ENCODE data around the gene PPP3R1. TPM values are rescaled to one million over a fixed set of nuclear protein-coding genes. Genes with fewer than 3 reads are reported as not detected.

Gene PPP3R1
- total RNA-seq, 3 donors from 2014 or later (not counting 1 experiment from before 2014, with no cell fraction given), result 77.8 to 86.2 (median 79.9) TPM

- Histone ChIP-seq H3K4me1 (ENCODE audit: control insufficient read depth, insufficient read depth, low read length) (peaks cover 33% of the 10 kb centered on the region), H3K27me3 (ENCODE audit: control insufficient read depth, insufficient read depth, low read length) (no peaks in the 10 kb centered on the region), H3K4me3 (ENCODE audit: low read length) (no peak overlapping the region), H3K27ac (ENCODE audit: low read length) (peak overlapping the region; percentile 16), H3K9me3 (ENCODE audit: control insufficient read depth, insufficient read depth, low read length) (no peaks in the 10 kb centered on the region), H3K36me3 (ENCODE audit: control insufficient read depth, insufficient read depth, low read length) (peaks cover 3% of the 10 kb centered on the region)
- intact Hi-C loops (cut with micrococcal nuclease), result no loop called here
- Mint-ChIP-seq H3K4me3 (no peak overlapping the region), H3K27ac (no peak overlapping the region), H3K4me1 (peaks cover 18 to 19% of the 10 kb centered on the region in 2 donors), H3K36me3 (no peaks in the 10 kb centered on the region), H3K9me3 (no peaks in the 10 kb centered on the region), H3K27me3 (ENCODE audit: low read depth in 2 of 2) (no peaks in the 10 kb centered on the region)
- no peak for TF ChIP-seq CTCF (IDR thresholded peaks at IDR 0.05)
- ATAC-seq (peak in 1 of 3 donors; percentile 36), DNase-seq (no peak)
Measured at GRCh38 chr2:68245672-68246071, 6.7 kb downstream of the PPP3R1 start.

GRCh38 chr2:68245066-68245465 lies 7.3 kb downstream of the PPP3R1 start:
- WGBS (ENCODE audit: insufficient coverage), result 88% methylated on average over 2 of the region's 4 CpGs
- Mint-ChIP-seq H3K4me1 (peaks cover 18 to 19% of the 10 kb centered on the region in 2 donors), H3K27me3 (ENCODE audit: low read depth in 2 of 2) (no peaks in the 10 kb centered on the region), H3K4me3 (no peak overlapping the region), H3K9me3 (no peaks in the 10 kb centered on the region), H3K27ac (no peak overlapping the region), H3K36me3 (no peaks in the 10 kb centered on the region)
- Histone ChIP-seq H3K9me3 (ENCODE audit: control insufficient read depth, insufficient read depth, low read length) (no peaks in the 10 kb centered on the region), H3K4me1 (ENCODE audit: control insufficient read depth, insufficient read depth, low read length) (peaks cover 30% of the 10 kb centered on the region), H3K27me3 (ENCODE audit: control insufficient read depth, insufficient read depth, low read length) (no peaks in the 10 kb centered on the region), H3K27ac (ENCODE audit: low read length) (no peak overlapping the region), H3K36me3 (ENCODE audit: control insufficient read depth, insufficient read depth, low read length) (peaks cover 3% of the 10 kb centered on the region), H3K4me3 (ENCODE audit: low read length) (no peak overlapping the region)
- DNase-seq, result no peak
- intact Hi-C loops (cut with micrococcal nuclease), result no loop called here
- no peak for TF ChIP-seq CTCF (IDR thresholded peaks at IDR 0.05)
- no peak for ATAC-seq

GRCh38 chr2:68244456-68244855 lies 7.9 kb downstream of the PPP3R1 start:
- no peak for TF ChIP-seq CTCF (IDR thresholded peaks at IDR 0.05)
- no peak for ATAC-seq
- Histone ChIP-seq H3K27me3 (ENCODE audit: control insufficient read depth, insufficient read depth, low read length) (no peaks in the 10 kb centered on the region), H3K4me3 (ENCODE audit: low read length) (no peak overlapping the region), H3K27ac (ENCODE audit: low read length) (no peak overlapping the region), H3K4me1 (ENCODE audit: control insufficient read depth, insufficient read depth, low read length) (peaks cover 30% of the 10 kb centered on the region), H3K9me3 (ENCODE audit: control insufficient read depth, insufficient read depth, low read length) (no peaks in the 10 kb centered on the region), H3K36me3 (ENCODE audit: control insufficient read depth, insufficient read depth, low read length) (peaks cover 3% of the 10 kb centered on the region)
- peaks cover 20% of the 10 kb centered on the region in 2 donors for H3K4me1 Mint-ChIP-seq
- H3K4me3 Mint-ChIP-seq, result no peak overlapping the region
- WGBS (ENCODE audit: insufficient coverage), result 86% methylated on average over 2 of the region's 2 CpGs
- H3K9me3 Mint-ChIP-seq, result no peaks in the 10 kb centered on the region
- H3K36me3 Mint-ChIP-seq, result no peaks in the 10 kb centered on the region
- H3K27ac Mint-ChIP-seq, result no peak overlapping the region
- no peak for DNase-seq
- intact Hi-C loops (cut with micrococcal nuclease), result no loop called here
- no peaks in the 10 kb centered on the region for H3K27me3 Mint-ChIP-seq (ENCODE audit: low read depth in 2 of 2)

- Mint-ChIP-seq H3K36me3 (no peaks in the 10 kb centered on the region), H3K4me3 (no peak overlapping the region), H3K4me1 (peaks cover 39 to 41% of the 10 kb centered on the region in 2 donors), H3K27ac (no peak overlapping the region), H3K27me3 (ENCODE audit: low read depth in 2 of 2) (no peaks in the 10 kb centered on the region), H3K9me3 (no peaks in the 10 kb centered on the region)
- intact Hi-C loops (cut with micrococcal nuclease), result no loop called here
- H3K27ac ChIP-seq (ENCODE audit: low read length), result no peak overlapping the region
- TF ChIP-seq CTCF (IDR thresholded peaks at IDR 0.05), result no peak
- H3K9me3 ChIP-seq (ENCODE audit: control insufficient read depth, insufficient read depth, low read length), result no peaks in the 10 kb centered on the region
- no peak overlapping the region for H3K4me3 ChIP-seq (ENCODE audit: low read length)
- 100% methylated on average over 1 of the region's 2 CpGs for WGBS (ENCODE audit: insufficient coverage)
- no peaks in the 10 kb centered on the region for H3K27me3 ChIP-seq (ENCODE audit: control insufficient read depth, insufficient read depth, low read length)
- peaks cover 3% of the 10 kb centered on the region for H3K36me3 ChIP-seq (ENCODE audit: control insufficient read depth, insufficient read depth, low read length)
- DNase-seq (no peak), ATAC-seq (no peak)
- H3K4me1 ChIP-seq (ENCODE audit: control insufficient read depth, insufficient read depth, low read length), result peaks cover 18% of the 10 kb centered on the region
Measured at GRCh38 chr2:68241732-68242131, 10.6 kb downstream of the PPP3R1 start.

Measured in natural killer cell (primary cell).